ENCODE data around the gene USP3.
A peak's percentile ranks its signal among the peaks of the same experiment; 100 is the strongest.

USP3 gene

GRCh38 chr15:63595688-63596087, 91.3 kb downstream of the USP3 start:
- no peak for DNase-seq

GRCh38 chr15:63596676-63597037, 92.3 kb downstream of the USP3 start:
- no peak for DNase-seq

DNA sequence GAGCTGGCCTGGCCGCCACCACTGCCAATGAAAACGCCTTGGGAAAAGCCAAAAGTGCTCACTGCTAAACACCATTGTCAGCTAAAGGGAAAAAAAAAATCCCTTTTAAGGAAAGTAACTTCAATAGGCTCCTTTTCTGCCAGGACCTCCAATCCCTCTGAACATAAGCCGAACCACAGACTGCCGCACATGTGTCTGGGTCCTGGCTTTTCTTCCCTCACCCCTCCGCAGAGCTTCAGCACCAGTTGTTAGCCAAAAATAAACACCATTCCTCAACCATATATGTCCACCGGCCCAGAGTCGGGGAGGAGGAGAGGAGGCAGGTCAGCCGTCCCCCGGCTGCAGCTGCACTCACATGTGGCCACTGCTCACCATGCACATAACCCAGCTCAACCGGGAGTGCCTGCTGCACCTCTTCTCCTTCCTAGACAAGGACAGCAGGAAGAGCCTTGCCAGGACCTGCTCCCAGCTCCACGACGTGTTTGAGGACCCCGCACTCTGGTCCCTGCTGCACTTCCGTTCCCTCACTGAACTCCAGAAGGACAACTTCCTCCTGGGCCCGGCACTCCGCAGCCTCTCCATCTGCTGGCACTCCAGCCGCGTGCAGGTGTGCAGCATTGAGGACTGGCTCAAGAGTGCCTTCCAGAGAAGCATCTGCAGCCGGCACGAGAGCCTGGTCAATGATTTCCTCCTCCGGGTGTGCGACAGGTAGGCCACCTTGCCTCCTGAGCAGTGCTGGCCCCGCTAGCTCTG, 92.8 kb downstream of the USP3 start, which contains the start of gene FBXL22:
FBXL22 (plus strand) TSS at position 350 of the 753 bp plus-strand sequence; CDS start at position 356, 6 bp downstream.
- no peak for DNase-seq

- DNase-seq = no peak
Observed at GRCh38 chr15:63597821-63598220, 93.4 kb downstream of the USP3 start.

DNA sequence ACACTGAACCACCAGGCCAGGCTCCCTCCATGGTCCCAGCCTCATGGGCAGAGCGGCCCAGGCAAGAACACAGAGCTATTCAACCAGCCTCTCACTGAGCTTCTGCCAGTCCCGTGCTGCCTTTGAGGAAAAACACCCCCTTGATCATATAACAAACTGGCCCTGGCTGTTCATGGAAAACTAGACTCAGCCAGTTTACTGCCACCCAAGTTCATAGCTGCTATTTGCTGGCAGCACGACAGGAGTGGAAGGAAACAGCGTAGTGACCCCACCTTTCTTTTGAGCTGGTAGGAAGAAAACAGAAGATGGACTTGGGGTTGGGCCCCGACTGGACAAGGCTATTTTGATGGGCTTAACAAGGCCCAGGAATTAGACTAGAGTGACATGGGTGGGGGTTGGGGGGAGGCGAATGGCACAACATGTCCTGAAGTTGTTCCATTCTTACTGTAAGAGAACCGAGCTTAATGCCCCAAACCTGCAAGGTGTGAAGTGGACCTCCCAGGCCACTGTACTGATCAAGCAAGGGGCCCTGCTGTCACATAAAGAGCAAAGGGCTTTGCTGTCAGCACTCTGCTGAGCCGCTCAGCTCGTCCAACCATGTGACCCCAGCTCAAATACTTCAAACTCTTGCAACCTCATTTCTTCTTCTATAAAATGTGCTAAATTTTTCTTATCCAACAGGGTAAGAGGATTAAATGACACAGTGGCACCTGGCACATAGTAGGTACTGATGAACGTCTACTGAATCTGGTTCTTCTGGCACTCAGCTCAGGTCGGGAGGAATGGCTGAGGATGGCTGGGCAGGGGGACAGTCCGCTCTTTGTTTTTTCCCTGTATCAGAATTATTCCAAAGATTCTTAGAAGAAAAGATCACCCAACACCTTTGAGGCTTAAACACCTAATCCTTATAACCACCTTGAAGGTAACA, 94.3 kb downstream of the USP3 start:
- no peak for DNase-seq

GRCh38 chr15:63599401-63600000, 95.1 kb downstream of the USP3 start:
- peak; percentile 48 for DNase-seq

DNA sequence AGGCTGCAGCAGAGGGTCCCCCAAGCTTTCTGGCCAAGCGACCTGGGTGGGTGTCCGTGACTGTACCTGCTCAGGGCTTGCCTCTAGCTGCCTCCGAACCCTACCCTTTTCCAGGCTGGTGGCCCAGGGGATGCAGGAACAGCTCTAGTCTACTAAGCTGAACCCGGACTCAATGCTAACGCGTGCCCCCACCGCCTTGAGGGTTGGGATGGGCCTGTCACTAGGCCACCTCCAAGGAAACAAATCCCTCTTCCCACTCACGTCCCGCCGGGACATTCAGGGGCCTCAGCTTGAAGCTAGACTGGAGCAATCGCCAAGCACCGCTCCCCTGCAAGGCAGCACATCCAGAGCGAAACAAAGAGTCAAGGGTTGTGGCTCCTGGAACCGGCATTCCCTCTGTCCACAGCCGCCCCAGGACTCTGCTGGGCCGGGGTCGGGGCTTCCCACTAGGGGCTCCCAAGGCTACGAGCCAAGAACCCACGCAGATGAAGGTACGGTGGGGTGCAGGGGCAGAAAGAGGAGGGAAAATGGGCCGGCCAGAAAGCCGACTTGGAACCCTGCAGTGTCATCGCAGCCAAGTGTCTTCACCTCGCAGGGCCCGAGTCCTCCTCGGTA, 95.7 kb downstream of the USP3 start:
- DNase-seq = peak; percentile 60

DNA sequence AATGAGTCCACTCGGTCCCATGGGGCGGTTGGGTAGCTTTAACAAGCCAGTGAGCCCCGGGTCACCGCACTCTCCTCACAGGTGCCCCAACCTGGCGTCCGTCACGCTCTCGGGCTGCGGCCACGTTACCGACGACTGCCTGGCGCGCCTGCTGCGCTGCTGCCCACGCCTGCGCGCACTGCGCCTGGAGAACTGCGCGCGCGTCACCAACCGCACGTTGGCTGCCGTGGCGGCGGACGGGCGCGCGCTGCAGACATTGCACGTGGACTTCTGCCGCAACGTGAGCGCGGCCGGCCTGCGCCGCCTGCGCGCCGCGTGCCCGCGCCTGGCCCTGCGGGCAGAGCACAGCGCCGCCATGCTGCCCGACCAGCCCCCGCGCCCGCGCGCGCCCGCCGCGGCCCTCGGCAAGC, 96.2 kb downstream of the USP3 start:
- DNase-seq = peak; percentile 93

- DNase-seq = peak; percentile 43
Observed at GRCh38 chr15:63601026-63601703, 96.8 kb downstream of the USP3 start.

GRCh38 chr15:63601704-63602185, 97.4 kb downstream of the USP3 start:
- DNase-seq = peak; percentile 84

GRCh38 chr15:63602595-63602994, 98.2 kb downstream of the USP3 start:
- DNase-seq = no peak

GRCh38 chr15:63603516-63603915, 99.1 kb downstream of the USP3 start:
- no peak for DNase-seq

- no peak for DNase-seq
Observed at GRCh38 chr15:63604281-63604680, 99.9 kb downstream of the USP3 start.

DNA sequence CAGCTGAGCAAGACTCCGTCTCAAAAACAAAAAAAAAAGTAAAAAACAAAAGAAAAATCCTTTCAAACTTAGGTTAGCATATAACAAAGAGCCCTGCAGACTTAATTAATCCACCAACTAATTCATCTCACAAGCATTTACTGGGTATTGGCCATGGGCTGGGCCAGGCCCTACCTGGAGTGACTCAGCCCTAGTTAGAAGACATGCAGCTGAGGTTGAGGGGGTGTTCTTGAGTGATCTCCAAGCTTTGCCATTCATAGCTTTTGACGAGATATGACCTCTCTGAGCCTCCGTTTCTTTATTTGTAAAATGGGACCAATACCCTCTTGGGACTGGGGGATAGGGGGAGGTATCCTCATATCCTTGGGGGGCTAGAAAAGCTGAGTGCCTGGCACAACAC, 100.6 kb downstream of the USP3 start:
- no peak for DNase-seq

DNA sequence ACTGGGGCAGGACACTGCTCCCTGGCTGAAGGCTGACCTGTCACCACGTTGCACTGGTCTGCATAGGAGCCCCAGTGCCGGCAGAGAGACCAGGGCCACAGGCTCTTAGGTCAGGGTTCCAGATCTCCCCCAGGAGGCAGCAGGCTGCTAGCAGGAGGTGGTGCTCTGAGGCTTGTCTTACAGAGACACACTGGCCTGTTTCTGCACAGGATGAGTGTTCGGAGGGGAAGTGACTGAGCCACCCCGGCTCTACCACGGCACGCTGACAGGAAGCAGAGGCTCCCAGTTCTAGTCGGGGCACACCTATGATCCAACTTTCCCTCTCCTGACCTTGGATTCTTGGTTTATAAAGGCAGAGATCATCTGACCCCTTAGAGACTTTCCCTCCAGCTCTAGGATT, 101.4 kb downstream of the USP3 start:
- no peak for DNase-seq

DNA sequence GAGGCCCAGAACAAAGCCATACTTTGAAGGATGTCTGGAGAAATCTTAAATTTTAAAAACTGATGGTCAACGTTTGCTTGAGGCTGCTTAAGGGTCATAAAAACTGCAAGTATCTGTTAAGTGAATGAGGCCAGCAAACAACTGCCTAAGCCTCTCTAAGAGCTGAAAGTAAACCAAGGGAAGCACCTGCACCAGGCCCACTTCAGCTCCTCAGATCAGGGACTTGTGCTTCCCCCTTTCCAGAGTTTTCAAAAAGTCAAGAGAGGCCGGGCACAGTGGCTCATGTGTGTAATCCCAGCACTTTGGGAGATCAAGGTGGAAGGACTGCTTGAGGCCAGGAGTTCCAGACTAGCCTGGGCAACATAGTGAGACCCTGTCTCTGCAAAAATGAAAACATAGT, 101.9 kb downstream of the USP3 start:
- no peak for DNase-seq

DNA sequence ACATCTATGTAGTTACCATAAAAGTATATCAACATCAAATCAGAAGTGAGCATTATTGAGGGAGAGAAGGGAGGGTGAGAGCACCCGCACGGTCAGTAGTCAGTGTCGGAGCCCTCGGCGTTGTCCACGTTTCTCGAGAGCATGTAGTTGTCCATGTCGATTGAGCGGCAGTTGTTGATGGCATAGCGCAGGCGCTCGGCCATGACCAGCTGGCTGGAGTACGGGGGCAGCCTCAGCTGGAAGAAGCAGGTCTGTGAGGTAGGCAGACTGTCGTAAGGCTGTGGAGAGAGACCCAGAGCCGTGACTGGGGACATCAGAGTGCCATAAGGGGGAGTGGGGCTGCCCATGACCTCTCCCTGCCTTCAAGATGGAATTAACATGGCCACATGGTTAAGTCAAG, 104.6 kb downstream of the USP3 start:
- DNase-seq = no peak

DNA sequence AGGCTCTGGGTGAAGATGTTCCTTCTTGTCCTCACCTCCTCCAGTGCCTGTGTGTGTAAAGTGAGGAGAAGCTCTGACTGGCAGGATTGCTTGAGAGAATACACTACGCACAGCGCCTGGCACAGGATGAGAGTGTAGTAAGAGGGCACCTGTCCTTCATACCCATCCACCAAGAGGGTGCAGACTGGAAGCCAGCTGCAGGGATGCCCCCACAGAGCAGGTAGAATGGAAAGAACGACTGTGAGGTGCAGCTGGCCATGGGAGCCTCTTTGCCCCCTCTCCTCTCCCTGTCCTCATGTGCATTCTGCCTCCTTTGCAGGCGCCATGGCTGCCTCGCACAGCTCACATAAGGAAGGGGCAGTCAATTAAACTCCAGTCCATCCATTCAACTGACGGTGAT, 105.1 kb downstream of the USP3 start:
- DNase-seq = no peak

GRCh38 chr15:63610209-63610841, 105.9 kb downstream of the USP3 start:
- DNase-seq = peak; percentile 89

DNA sequence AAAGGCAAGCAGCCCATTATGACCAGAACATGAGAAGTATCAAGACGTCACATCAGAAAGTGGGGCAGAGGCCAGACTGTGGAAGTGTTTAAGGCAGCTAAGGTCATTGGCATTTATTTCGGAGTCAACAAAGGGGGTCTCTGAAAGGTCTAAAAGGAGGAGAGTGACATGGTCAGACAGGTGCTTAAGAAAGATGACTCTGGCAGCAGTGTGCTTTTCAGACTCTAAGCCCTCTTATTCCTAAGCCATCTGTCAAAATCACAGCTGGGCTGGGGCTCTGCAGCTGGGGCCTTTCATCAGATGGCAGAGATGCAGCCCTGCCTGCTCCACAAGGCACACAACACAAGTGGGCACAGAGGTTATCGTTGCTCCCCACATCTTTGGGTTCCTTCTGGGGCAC, 106.8 kb downstream of the USP3 start:
- peak; percentile 87 for DNase-seq

DNA sequence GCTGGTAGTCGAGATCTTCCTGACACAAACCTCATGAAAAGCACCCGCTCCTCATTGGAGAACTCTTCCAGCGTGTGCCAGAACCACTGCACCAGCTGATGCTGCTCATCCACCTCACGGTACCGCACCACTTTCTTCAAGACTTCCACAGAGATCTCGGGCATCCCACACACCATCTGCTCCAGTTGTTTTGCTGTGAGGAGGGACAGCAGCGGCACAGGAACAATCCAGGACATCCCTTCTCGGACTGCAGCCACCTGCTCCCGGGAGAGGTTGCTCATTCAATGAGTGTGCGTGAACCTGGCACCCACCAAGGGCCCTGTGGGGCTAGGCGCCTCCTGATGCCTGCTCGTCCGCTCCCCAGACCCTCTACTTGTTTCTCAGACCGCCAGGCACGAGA, 107.9 kb downstream of the USP3 start:
- no peak for DNase-seq

GRCh38 chr15:63615935-63616334, 111.5 kb downstream of the USP3 start:
- no peak for DNase-seq

Data from NCI-H2171 treated with DMSO at 0.1 percent for 48 hours (cell line).